WTC11 (cell line): ENCODE results near the gene NCF2. TPM values are rescaled to one million over a fixed set of nuclear protein-coding genes. Genes with fewer than 3 reads are reported as not detected.

Experiments used
- ATAC-seq: fragments of 200-7000 bp; cut with Tn5 transposase; 2 replicates; pipeline ENCODE4 v1.10.0; 2021; ENCODE audit warnings: mild to moderate bottlenecking, moderate library complexity
- CTCF ChIA-PET: fragments of 300-600 bp; sonication (Branson Sonifier 250); formaldehyde crosslinking; loops from one replicate; lab custom pipeline; 2021; ENCODE audit warnings: antibody characterized with exemption; lab: Charles Lee
- POLR2A ChIA-PET: fragments of 350-600 bp; sonication (Branson Sonifier 250); formaldehyde crosslinking; loops from one replicate; lab custom pipeline; 2021; ENCODE audit warnings: antibody characterized with exemption; lab: Charles Lee
- DNase-seq: peaks from one replicate; pipeline ENCODE4 v3.0.0; 2021; ENCODE audit warnings: low spot score
- H3K27ac Mint-ChIP-seq: 2 replicates; pipeline ENCODE4 v1.8.0; 2021; ENCODE audit warnings: mixed read lengths
- H3K27me3 Mint-ChIP-seq: 2 replicates; pipeline ENCODE4 v1.8.0; 2021; ENCODE audit warnings: low read depth, mild to moderate bottlenecking, moderate library complexity, mixed read lengths
- H3K36me3 Mint-ChIP-seq: 2 replicates; pipeline ENCODE4 v1.8.0; 2021; ENCODE audit warnings: mixed read lengths
- H3K4me1 Mint-ChIP-seq: 2 replicates; pipeline ENCODE4 v1.8.0; 2022; ENCODE audit warnings: mixed read lengths
- H3K4me3 Mint-ChIP-seq: 2 replicates; pipeline ENCODE4 v1.8.0; 2021; ENCODE audit warnings: mild to moderate bottlenecking, moderate library complexity, mixed read lengths
- H3K9me3 Mint-ChIP-seq: 2 replicates; pipeline ENCODE4 v1.8.0; 2021; ENCODE audit warnings: mixed read lengths
- CREM ChIP-seq: sonication (generic); formaldehyde crosslinking; IDR thresholded peaks from 2 replicates; pipeline ENCODE4 v1.8.1; 2022; ENCODE audit warnings: mild to moderate bottlenecking, missing genetic modification reagents, moderate library complexity
- FOXJ3 ChIP-seq: sonication (generic); formaldehyde crosslinking; IDR thresholded peaks from 2 replicates; pipeline ENCODE4 v1.9.0; 2021; ENCODE audit warnings: missing genetic modification reagents, mild to moderate bottlenecking, borderline replicate concordance
- GTF2I ChIP-seq: fragments of 250-450 bp; sonication (Bioruptor Pico); conservative IDR thresholded peaks from 2 replicates; pipeline ENCODE4 v1.4.0; 2021; ENCODE audit warnings: mild to moderate bottlenecking
- HMGA2 ChIP-seq: fragments of 250-450 bp; sonication (Bioruptor Pico); IDR thresholded peaks from 2 replicates; pipeline ENCODE4 v1.4.0; 2021; ENCODE audit warnings: mild to moderate bottlenecking, moderate library complexity
- NFATC4 ChIP-seq: fragments of 250-450 bp; sonication (Bioruptor Pico); IDR thresholded peaks from 2 replicates; pipeline ENCODE4 v1.9.0; 2021; ENCODE audit warnings: mild to moderate bottlenecking
- NFE2L1 ChIP-seq: sonication (generic); formaldehyde crosslinking; IDR thresholded peaks from 2 replicates; pipeline ENCODE4 v1.8.1; 2023; ENCODE audit warnings: missing genetic modification reagents
- NR2C2 ChIP-seq: sonication (generic); formaldehyde crosslinking; IDR thresholded peaks from 2 replicates; pipeline ENCODE4 v1.8.0; 2022; ENCODE audit warnings: mild to moderate bottlenecking, missing genetic modification reagents
- SOX15 ChIP-seq: fragments of 250-450 bp; sonication (Bioruptor Pico); IDR thresholded peaks from 2 replicates; pipeline ENCODE4 v1.9.0; 2021; ENCODE audit warnings: mild to moderate bottlenecking
- ZNF671 ChIP-seq: fragments of 250-450 bp; sonication (Bioruptor Pico); IDR thresholded peaks from 2 replicates; pipeline ENCODE4 v1.8.0; 2021; ENCODE audit warnings: mild to moderate bottlenecking
- total RNA-seq: library from RNA; stranded (reverse); gene quantifications from 3 replicates; pipeline ENCODE4 v1.2.3, GENCODE V29; 2021
- TF ChIP-seq, protein P1 (sequence below): sonication (generic); formaldehyde crosslinking; conservative IDR thresholded peaks from 2 replicates; pipeline ENCODE4 v1.8.1; 2023; ENCODE audit warnings: mild to moderate bottlenecking, low read depth, missing genetic modification reagents, moderate library complexity
- TF ChIP-seq, protein P2 (sequence below): sonication (generic); formaldehyde crosslinking; IDR thresholded peaks from 2 replicates; pipeline ENCODE4 v1.8.0; 2023; ENCODE audit warnings: mild to moderate bottlenecking, missing genetic modification reagents
- TF ChIP-seq, protein P3 (sequence below): sonication (generic); formaldehyde crosslinking; IDR thresholded peaks from 2 replicates; pipeline ENCODE4 v1.8.1; 2022; ENCODE audit warnings: low read depth, mild to moderate bottlenecking, moderate library complexity, missing genetic modification reagents, borderline replicate concordance
- TF ChIP-seq, protein P4 (sequence below): sonication (generic); formaldehyde crosslinking; IDR thresholded peaks from 2 replicates; pipeline ENCODE4 v1.8.0; 2022; ENCODE audit warnings: missing genetic modification reagents
- TF ChIP-seq, protein P5 (sequence below): sonication (generic); formaldehyde crosslinking; IDR thresholded peaks from 2 replicates; pipeline ENCODE4 v1.8.1; 2023; ENCODE audit warnings: mild to moderate bottlenecking, missing genetic modification reagents, borderline replicate concordance
- TF ChIP-seq, protein P6 (sequence below): sonication (generic); formaldehyde crosslinking; IDR thresholded peaks from 2 replicates; pipeline ENCODE4 v1.8.0; 2022; ENCODE audit warnings: mild to moderate bottlenecking, missing genetic modification reagents
- TF ChIP-seq, protein P7 (sequence below): sonication (generic); formaldehyde crosslinking; IDR thresholded peaks from 2 replicates; pipeline ENCODE4 v1.8.1; 2023; ENCODE audit warnings: mild to moderate bottlenecking, missing genetic modification reagents, moderate library complexity

Gene NCF2
- total RNA-seq, 1 experiment from 2014 or later, result 0.52 TPM

DNA sequence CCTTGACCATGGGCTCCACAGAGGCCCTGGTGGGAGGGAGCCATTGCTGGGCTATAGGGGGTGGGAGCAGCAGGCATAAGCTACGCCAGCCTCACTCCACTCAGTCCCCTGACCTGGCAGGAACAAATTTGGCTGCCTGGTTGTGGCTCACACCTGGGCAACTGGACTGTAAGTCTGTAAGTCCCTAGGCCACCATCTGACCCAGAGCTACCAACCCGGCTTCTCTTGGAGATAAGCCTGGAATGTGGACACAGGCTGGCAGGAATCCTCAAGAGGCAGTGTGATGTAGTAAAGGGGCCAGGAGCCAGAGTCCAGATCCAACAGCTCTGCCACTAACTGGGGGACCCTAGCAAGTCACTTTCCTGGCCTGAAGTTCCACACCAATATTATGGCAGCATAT is 11.4 kb downstream of the NCF2 start:
- ATAC-seq, result no peak
- Mint-ChIP-seq H3K36me3 (no peaks in the 10 kb centered on the region), H3K4me1 (0 out of 2 replicates have a peak, but pooled peaks cover 2% of the 10 kb centered on the region), H3K9me3 (no peaks in the 10 kb centered on the region), H3K27ac (no peak overlapping the region), H3K27me3 (no peaks in the 10 kb centered on the region), H3K4me3 (no peak overlapping the region)
- ChIA-PET CTCF (interaction anchor here (0.7 to 1.7 kb wide), 2 partner anchors 55 to 344 kb away, joined by 3 read pairs; no protein-coding TSS in a partner anchor), POLR2A (interaction anchor here (1.2 kb wide), 1 partner anchor 15 kb away, joined by 3 read pairs; no protein-coding TSS in a partner anchor)
- no peak for TF ChIP-seq NFATC4 (CRISPR knock-in tag)
- TF ChIP-seq NFE2L1 (CRISPR knock-in tag), result no peak
- TF ChIP-seq GTF2I (CRISPR knock-in tag), result no peak
- DNase-seq, result no peak

DNA sequence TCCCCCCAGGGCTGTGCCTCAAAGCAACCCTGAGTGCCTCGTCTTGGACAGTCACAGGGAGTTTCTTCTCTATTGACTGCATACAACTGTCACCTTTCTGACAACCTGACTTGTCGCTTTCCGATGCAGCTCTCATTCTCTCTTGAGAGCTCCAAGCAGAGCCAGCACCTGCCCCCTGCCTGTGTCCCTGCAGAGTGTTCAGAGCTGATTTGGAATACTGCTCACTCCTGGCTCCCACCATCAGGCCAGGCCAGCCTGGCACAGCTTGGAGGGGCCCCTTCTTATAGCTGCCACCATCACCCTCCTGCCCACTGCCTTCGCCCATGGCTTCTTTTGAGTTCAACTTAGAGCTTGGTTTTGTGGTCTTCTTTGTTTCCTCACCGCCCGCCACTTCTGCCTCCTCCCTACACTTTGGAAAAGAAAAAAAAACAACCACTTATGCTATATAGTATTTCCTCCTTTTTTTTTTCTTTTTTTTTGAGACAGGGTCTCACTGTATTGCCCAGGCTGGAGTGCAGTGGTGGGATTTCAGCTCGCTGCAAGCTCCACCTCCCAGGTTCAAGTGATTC is 12.3 kb downstream of the NCF2 start:
- ChIA-PET CTCF (interaction anchor here (0.7 to 1.0 kb wide), 2 partner anchors 15 to 343 kb away, joined by 3 read pairs; no protein-coding TSS in a partner anchor), POLR2A (no interaction called here)
- ATAC-seq (no peak), DNase-seq (no peak)
- Mint-ChIP-seq H3K4me3 (no peak overlapping the region), H3K9me3 (no peaks in the 10 kb centered on the region), H3K4me1 (0 out of 2 replicates have a peak, but pooled peaks cover 2% of the 10 kb centered on the region), H3K27ac (no peak overlapping the region), H3K36me3 (no peaks in the 10 kb centered on the region), H3K27me3 (no peaks in the 10 kb centered on the region)
- TF ChIP-seq FOXJ3 (CRISPR knock-in tag), result no peak
- TF ChIP-seq, protein P1, sequence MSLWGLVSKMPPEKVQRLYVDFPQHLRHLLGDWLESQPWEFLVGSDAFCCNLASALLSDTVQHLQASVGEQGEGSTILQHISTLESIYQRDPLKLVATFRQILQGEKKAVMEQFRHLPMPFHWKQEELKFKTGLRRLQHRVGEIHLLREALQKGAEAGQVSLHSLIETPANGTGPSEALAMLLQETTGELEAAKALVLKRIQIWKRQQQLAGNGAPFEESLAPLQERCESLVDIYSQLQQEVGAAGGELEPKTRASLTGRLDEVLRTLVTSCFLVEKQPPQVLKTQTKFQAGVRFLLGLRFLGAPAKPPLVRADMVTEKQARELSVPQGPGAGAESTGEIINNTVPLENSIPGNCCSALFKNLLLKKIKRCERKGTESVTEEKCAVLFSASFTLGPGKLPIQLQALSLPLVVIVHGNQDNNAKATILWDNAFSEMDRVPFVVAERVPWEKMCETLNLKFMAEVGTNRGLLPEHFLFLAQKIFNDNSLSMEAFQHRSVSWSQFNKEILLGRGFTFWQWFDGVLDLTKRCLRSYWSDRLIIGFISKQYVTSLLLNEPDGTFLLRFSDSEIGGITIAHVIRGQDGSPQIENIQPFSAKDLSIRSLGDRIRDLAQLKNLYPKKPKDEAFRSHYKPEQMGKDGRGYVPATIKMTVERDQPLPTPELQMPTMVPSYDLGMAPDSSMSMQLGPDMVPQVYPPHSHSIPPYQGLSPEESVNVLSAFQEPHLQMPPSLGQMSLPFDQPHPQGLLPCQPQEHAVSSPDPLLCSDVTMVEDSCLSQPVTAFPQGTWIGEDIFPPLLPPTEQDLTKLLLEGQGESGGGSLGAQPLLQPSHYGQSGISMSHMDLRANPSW (CRISPR knock-in tag), result no peak
- no peak for TF ChIP-seq CREM (CRISPR knock-in tag)
- TF ChIP-seq, protein P2, sequence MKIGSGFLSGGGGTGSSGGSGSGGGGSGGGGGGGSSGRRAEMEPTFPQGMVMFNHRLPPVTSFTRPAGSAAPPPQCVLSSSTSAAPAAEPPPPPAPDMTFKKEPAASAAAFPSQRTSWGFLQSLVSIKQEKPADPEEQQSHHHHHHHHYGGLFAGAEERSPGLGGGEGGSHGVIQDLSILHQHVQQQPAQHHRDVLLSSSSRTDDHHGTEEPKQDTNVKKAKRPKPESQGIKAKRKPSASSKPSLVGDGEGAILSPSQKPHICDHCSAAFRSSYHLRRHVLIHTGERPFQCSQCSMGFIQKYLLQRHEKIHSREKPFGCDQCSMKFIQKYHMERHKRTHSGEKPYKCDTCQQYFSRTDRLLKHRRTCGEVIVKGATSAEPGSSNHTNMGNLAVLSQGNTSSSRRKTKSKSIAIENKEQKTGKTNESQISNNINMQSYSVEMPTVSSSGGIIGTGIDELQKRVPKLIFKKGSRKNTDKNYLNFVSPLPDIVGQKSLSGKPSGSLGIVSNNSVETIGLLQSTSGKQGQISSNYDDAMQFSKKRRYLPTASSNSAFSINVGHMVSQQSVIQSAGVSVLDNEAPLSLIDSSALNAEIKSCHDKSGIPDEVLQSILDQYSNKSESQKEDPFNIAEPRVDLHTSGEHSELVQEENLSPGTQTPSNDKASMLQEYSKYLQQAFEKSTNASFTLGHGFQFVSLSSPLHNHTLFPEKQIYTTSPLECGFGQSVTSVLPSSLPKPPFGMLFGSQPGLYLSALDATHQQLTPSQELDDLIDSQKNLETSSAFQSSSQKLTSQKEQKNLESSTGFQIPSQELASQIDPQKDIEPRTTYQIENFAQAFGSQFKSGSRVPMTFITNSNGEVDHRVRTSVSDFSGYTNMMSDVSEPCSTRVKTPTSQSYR (CRISPR knock-in tag), result no peak
- no peak for TF ChIP-seq SOX15 (CRISPR knock-in tag)
- TF ChIP-seq, protein P3, sequence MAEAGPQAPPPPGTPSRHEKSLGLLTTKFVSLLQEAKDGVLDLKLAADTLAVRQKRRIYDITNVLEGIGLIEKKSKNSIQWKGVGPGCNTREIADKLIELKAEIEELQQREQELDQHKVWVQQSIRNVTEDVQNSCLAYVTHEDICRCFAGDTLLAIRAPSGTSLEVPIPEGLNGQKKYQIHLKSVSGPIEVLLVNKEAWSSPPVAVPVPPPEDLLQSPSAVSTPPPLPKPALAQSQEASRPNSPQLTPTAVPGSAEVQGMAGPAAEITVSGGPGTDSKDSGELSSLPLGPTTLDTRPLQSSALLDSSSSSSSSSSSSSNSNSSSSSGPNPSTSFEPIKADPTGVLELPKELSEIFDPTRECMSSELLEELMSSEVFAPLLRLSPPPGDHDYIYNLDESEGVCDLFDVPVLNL (CRISPR knock-in tag), result no peak
- TF ChIP-seq, protein P4, sequence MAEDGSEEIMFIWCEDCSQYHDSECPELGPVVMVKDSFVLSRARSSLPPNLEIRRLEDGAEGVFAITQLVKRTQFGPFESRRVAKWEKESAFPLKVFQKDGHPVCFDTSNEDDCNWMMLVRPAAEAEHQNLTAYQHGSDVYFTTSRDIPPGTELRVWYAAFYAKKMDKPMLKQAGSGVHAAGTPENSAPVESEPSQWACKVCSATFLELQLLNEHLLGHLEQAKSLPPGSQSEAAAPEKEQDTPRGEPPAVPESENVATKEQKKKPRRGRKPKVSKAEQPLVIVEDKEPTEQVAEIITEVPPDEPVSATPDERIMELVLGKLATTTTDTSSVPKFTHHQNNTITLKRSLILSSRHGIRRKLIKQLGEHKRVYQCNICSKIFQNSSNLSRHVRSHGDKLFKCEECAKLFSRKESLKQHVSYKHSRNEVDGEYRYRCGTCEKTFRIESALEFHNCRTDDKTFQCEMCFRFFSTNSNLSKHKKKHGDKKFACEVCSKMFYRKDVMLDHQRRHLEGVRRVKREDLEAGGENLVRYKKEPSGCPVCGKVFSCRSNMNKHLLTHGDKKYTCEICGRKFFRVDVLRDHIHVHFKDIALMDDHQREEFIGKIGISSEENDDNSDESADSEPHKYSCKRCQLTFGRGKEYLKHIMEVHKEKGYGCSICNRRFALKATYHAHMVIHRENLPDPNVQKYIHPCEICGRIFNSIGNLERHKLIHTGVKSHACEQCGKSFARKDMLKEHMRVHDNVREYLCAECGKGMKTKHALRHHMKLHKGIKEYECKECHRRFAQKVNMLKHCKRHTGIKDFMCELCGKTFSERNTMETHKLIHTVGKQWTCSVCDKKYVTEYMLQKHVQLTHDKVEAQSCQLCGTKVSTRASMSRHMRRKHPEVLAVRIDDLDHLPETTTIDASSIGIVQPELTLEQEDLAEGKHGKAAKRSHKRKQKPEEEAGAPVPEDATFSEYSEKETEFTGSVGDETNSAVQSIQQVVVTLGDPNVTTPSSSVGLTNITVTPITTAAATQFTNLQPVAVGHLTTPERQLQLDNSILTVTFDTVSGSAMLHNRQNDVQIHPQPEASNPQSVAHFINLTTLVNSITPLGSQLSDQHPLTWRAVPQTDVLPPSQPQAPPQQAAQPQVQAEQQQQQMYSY, result no peak
- TF ChIP-seq NR2C2, result no peak
- no peak for TF ChIP-seq ZNF671
- TF ChIP-seq, protein P5, sequence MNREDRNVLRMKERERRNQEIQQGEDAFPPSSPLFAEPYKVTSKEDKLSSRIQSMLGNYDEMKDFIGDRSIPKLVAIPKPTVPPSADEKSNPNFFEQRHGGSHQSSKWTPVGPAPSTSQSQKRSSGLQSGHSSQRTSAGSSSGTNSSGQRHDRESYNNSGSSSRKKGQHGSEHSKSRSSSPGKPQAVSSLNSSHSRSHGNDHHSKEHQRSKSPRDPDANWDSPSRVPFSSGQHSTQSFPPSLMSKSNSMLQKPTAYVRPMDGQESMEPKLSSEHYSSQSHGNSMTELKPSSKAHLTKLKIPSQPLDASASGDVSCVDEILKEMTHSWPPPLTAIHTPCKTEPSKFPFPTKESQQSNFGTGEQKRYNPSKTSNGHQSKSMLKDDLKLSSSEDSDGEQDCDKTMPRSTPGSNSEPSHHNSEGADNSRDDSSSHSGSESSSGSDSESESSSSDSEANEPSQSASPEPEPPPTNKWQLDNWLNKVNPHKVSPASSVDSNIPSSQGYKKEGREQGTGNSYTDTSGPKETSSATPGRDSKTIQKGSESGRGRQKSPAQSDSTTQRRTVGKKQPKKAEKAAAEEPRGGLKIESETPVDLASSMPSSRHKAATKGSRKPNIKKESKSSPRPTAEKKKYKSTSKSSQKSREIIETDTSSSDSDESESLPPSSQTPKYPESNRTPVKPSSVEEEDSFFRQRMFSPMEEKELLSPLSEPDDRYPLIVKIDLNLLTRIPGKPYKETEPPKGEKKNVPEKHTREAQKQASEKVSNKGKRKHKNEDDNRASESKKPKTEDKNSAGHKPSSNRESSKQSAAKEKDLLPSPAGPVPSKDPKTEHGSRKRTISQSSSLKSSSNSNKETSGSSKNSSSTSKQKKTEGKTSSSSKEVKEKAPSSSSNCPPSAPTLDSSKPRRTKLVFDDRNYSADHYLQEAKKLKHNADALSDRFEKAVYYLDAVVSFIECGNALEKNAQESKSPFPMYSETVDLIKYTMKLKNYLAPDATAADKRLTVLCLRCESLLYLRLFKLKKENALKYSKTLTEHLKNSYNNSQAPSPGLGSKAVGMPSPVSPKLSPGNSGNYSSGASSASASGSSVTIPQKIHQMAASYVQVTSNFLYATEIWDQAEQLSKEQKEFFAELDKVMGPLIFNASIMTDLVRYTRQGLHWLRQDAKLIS (CRISPR knock-in tag), result no peak
- TF ChIP-seq, protein P6, sequence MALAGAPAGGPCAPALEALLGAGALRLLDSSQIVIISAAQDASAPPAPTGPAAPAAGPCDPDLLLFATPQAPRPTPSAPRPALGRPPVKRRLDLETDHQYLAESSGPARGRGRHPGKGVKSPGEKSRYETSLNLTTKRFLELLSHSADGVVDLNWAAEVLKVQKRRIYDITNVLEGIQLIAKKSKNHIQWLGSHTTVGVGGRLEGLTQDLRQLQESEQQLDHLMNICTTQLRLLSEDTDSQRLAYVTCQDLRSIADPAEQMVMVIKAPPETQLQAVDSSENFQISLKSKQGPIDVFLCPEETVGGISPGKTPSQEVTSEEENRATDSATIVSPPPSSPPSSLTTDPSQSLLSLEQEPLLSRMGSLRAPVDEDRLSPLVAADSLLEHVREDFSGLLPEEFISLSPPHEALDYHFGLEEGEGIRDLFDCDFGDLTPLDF (CRISPR knock-in tag), result no peak
- TF ChIP-seq HMGA2 (CRISPR knock-in tag), result no peak
- TF ChIP-seq, protein P7, sequence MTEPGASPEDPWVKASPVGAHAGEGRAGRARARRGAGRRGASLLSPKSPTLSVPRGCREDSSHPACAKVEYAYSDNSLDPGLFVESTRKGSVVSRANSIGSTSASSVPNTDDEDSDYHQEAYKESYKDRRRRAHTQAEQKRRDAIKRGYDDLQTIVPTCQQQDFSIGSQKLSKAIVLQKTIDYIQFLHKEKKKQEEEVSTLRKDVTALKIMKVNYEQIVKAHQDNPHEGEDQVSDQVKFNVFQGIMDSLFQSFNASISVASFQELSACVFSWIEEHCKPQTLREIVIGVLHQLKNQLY, result no peak
